H54 (cell line): ENCODE data around the gene FOXL2.

Experiments used
- DNase-seq: peaks from one replicate; pipeline ENCODE4 v3.0.0; 2011; ENCODE audit warnings: low spot score, mixed read lengths; ENCODE audit not compliant: insufficient read length
- FAIRE-seq: peaks from 3 replicates; lab custom pipeline; 2011; peaks lifted over from hg19 to GRCh38; lab: Jason Lieb, UNC
- POLR2A ChIP-seq: IDR thresholded peaks from 2 replicates; pipeline ENCODE4 v1.6.1; 2011; ENCODE audit warnings: low read depth, mild to moderate bottlenecking, low read length

The FOXL2 gene

GRCh38 chr3:138941259-138941885 is 5.6 kb downstream of the FOXL2 start:
- TF ChIP-seq POLR2A, result no peak
- DNase-seq (peak; percentile 60), FAIRE-seq (no peak)

- no peak for TF ChIP-seq POLR2A
- FAIRE-seq, result no peak
- no peak for DNase-seq
These were observed 6.5 kb downstream of the FOXL2 start for GRCh38 chr3:138940446-138940845.

GRCh38 chr3:138939561-138940241 is 7.2 kb downstream of the FOXL2 start:
- no peak for DNase-seq
- TF ChIP-seq POLR2A, result no peak
- no peak for FAIRE-seq

GRCh38 chr3:138938877-138939560 is 7.9 kb downstream of the FOXL2 start:
- DNase-seq, result no peak
- FAIRE-seq, result no peak
- no peak for TF ChIP-seq POLR2A

GRCh38 chr3:138938056-138938876 is 8.7 kb downstream of the FOXL2 start:
- FAIRE-seq, result no peak
- TF ChIP-seq POLR2A, result no peak
- DNase-seq, result no peak

GRCh38 chr3:138937690-138938055 is 9.3 kb downstream of the FOXL2 start:
- DNase-seq, result no peak
- no peak for FAIRE-seq
- TF ChIP-seq POLR2A, result no peak

- no peak for FAIRE-seq
- no peak for DNase-seq
- no peak for TF ChIP-seq POLR2A
These were observed 9.9 kb downstream of the FOXL2 start for GRCh38 chr3:138936741-138937689.

- DNase-seq (peak; percentile 95), FAIRE-seq (no peak)
- no peak for TF ChIP-seq POLR2A
These were observed 10.8 kb downstream of the FOXL2 start for GRCh38 chr3:138935863-138936740.

- no peak for TF ChIP-seq POLR2A
- FAIRE-seq (no peak), DNase-seq (no peak)
These were observed 11.5 kb downstream of the FOXL2 start for GRCh38 chr3:138935505-138935862.

GRCh38 chr3:138933981-138934691 is 12.8 kb downstream of the FOXL2 start:
- no peak for FAIRE-seq
- no peak for DNase-seq
- TF ChIP-seq POLR2A, result no peak

- no peak for TF ChIP-seq POLR2A
- FAIRE-seq, result no peak
These were observed 13.8 kb downstream of the FOXL2 start for GRCh38 chr3:138933068-138933668.

More at GRCh38 chr3:138933068-138933668, 13.8 kb downstream of the FOXL2 start:
- DNase-seq, result no peak
